GM21423 (cell line): ENCODE measurements around the gene BLACAT1.
"Not testable (repeated sequence)": the region's sequence is repeated elsewhere in the genome, so short reads cannot be mapped to it uniquely, and the experiment has no call there.

ENCODE experiments used
- ATAC-seq: cut with Tn5 transposase; IDR thresholded peaks from one replicate; pipeline ENCODE4 v1.9.1; 2021; ENCODE audit warnings: mild to moderate bottlenecking, moderate library complexity; ENCODE audit not compliant: unreplicated experiment

BLACAT1 gene

DNA sequence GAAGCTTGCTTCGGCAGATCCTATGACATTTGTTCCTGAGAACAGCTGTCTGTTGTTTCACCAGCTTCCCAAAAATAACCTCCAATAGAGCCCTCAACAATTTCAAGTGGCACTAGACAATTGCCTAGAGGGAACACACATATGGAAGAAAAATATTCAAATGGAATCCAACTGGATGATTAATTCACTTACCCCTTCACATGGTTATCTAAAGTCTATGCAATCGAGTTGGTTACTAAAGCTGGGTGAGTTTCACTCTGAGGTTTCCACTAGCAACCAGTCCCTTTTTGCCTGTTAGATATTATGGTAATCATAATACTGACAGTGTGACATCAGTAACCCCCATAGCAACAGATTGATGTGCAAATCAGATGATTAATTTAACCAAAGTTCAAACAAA lies 34.0 kb downstream of the BLACAT1 start, which contains the start of gene LEMD1:
Gene LEMD1, minus strand, starts transcription at position 259 of the 400 bp plus-strand sequence. CDS start 1,520 bp downstream, outside the sequence.
- ATAC-seq: no peak

DNA sequence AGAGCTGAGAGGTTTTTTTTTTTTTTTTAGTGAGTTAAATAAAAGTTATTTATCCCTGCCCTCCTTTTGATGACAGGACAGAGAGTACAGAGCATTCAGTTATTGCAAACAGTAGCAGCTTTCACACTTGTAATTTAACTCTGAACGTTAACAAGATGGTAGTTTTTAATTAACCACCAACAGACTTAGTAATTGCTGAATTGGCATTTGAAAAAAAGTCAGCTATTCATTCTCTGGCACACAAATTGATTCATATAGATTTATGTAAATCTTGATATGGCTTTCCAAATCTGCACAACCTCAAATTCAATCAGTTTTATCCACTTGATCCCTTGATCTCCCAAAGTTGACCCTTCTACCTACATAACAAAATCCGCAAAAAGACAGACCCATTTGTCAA lies 34.9 kb downstream of the BLACAT1 start:
- ATAC-seq: no peak

DNA sequence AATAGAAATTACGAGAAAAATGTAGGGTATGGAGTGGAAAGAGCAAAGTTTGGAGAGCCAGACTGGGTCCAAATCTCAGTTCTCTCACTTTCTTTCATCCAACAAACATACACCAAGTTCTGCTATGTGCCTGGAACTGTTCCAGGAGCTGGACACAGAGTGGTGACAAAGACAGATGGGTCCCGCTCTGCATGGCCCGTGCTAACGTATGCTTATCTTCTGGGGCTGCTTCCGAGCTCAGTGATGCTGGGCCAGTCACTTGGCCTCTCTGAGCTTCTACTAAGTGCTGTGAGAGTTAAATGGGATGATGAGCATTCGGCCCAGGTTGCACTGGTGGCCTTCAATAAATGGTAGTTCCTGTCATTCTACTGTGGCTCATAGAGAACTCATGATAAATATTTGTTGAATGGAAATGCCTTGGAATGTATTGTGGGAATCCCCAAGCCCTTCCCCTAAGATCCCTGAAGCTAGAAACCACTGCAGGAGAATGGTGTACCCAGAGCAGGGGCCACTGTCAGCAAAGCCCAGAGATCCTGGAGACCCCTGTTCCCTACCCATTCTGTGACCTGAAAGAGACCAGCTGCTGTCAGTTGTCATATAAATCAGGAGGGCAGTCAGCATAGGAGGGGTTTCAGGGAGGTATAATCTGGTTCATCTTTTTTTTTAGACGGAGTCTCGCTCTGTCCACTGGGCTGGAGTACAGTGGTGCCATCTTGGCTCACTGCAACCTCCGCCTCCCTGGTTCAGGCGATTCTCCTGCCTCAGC lies 37.8 kb downstream of the BLACAT1 start:
- no peak for ATAC-seq

DNA sequence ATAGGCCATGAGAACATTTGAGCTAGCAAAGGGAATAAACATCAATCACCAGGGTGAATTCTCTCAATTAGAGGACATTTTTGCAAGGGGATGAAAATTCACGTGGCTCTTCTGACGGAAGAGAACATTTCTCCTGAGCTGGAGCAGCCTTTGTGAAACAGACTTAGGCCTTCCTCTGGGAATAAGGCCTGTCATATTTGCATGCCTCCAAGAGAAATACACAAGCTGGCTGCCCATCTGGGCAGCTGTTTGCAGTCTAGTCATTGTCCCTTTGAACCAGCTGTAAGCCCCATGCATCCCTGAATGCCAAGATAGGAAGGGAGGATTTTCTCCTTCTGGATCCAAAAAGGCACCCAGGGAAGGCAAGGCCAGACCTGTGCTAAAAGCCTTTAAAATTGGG lies 39.5 kb downstream of the BLACAT1 start:
- ATAC-seq: no peak

DNA sequence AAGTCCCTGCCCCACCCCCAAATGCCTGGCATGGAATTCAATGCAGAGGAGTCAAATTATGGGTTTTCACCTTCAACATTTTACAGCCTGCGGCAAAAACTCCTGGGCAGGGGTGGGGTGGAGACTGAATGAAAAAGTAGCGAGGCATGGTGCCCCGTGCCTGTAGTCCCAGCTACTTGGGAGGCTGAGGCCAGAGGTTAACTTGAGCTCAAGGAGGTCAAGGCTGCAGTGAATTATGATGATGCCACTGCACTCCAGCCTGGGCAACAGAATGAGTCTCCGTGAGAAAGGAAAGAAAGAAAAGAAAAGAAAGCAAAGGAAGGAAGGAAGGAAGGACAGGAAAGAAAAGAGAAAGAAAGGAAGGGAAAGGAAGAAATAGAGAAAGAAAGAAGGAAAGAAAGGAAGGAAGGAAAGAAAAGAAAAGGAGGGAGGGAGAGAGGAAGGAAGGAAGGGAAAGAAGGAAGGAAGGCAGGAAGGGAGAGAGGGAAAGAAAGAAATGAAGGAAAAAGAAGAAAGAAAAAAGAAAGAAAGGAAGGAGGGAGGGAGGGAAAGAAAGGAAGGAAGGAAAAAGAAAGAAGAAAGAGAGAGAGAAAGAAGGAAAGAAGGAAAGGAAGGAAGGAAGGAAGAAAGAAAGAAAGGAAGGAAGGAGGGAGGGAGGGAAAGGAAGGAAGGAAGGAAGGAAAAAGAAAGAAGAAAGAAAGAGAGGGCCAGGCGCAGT lies 45.1 kb downstream of the BLACAT1 start:
- ATAC-seq: no peak

DNA sequence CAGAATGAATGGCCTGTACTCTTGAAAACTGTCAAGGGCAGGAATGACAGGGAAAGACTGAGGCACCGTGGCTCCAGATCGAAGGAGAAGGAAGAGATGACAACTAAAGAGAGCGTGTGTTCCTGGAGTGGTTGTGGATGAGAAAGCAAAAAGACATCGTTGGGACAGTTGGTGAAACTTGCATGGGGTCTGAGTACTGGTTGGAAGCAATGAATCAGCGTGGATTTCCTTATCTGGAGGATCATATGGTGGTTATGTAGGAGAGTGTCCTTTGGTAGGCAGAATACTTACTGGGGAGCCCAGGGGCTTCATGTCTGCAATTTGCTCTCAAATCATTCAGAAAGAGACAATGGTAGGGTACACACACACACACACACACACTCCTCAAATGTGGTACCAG lies 47.9 kb downstream of the BLACAT1 start:
- no peak for ATAC-seq

DNA sequence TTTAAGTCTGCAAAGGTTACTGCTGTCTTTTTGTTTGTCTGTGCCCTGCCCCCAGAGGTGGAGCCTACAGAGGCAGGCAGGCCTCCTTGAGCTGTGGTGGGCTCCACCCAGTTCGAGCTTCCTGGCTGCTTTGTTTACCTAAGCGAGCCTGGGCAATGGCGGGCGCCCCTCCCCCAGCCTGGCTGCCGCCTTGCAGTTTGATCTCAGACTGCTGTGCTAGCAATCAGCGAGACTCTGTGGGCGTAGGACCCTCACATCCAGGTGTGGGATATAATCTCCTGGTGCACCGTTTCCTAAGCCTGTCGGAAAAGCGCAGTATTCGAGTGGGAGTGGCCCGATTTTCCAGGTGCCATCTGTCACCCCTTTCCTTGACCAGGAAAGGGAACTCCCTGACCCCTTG lies 49.6 kb downstream of the BLACAT1 start:
- ATAC-seq: not testable (repeated sequence)
